IMR-90 (cell line): Measurements from ENCODE around the gene ERCC3. TPM values are rescaled to one million over a fixed set of nuclear protein-coding genes. Genes with fewer than 3 reads are reported as not detected.

ENCODE experiments used
- ATAC-seq: fragments of 200-7000 bp; cut with Tn5 transposase; 2 replicates; pipeline ENCODE4 v1.9.1; 2020; ENCODE audit warnings: low read depth, mild to moderate bottlenecking, moderate library complexity
- BruUV-seq: library from RNA; stranded (reverse); fragments of 400-500 nt; replicated peaks from 2 replicates; lab custom pipeline; 2021; lab: Mats Ljungman, UMichigan
- CTCF ChIA-PET: fragments of 300-600 bp; formaldehyde crosslinking; extraction: SDS; loops from one replicate; lab custom pipeline; 2021; ENCODE audit warnings: antibody characterized with exemption; lab: Yijun Ruan, JAX
- POLR2A ChIA-PET: fragments of 300-600 bp; sonication (Branson Sonifier 250); formaldehyde crosslinking; loops from one replicate; lab custom pipeline; 2022; ENCODE audit warnings: antibody characterized with exemption; ENCODE audit not compliant: unreplicated experiment; lab: Charles Lee
- DNase-seq: peaks from one replicate; pipeline ENCODE4 v3.0.0; 2013
- H2AFZ ChIP-seq: replicated peaks from 2 replicates; pipeline ENCODE3; 2013; ENCODE audit warnings: low read length, mild to moderate bottlenecking; ENCODE audit not compliant: poor library complexity
- H2AK5ac ChIP-seq: 2 replicates; pipeline ENCODE4 v1.6.1; 2013; ENCODE audit warnings: low read depth, low read length, inconsistent platforms
- H2AK9ac ChIP-seq: replicated peaks from 2 replicates; pipeline ENCODE3; 2013; ENCODE audit warnings: mild to moderate bottlenecking, low read depth, low read length, moderate library complexity; ENCODE audit not compliant: poor library complexity
- H2BK120ac ChIP-seq: 2 replicates; pipeline ENCODE4 v1.6.1; 2013; ENCODE audit warnings: low read depth, low read length, inconsistent platforms
- H2BK15ac ChIP-seq: 3 replicates; pipeline ENCODE4 v1.6.1; 2013; ENCODE audit warnings: low read depth, low read length, inconsistent platforms
- H2BK20ac ChIP-seq: 2 replicates; pipeline ENCODE4 v1.6.1; 2013; ENCODE audit warnings: low read depth, mild to moderate bottlenecking, inconsistent platforms, low read length, moderate library complexity
- H2BK5ac ChIP-seq: 2 replicates; pipeline ENCODE4 v1.6.1; 2013; ENCODE audit warnings: mild to moderate bottlenecking, low read depth, low read length, inconsistent platforms; ENCODE audit not compliant: poor library complexity, severe bottlenecking
- H3K14ac ChIP-seq: replicated peaks from 2 replicates; pipeline ENCODE4 v1.6.1; 2013; ENCODE audit warnings: low read depth, low read length, inconsistent platforms
- H3K18ac ChIP-seq: 2 replicates; pipeline ENCODE4 v1.6.1; 2013; ENCODE audit warnings: low read depth, low read length, control low read depth
- H3K23ac ChIP-seq: 2 replicates; pipeline ENCODE4 v1.6.1; 2013; ENCODE audit warnings: low read depth, low read length, inconsistent platforms
- H3K27ac ChIP-seq: 2 replicates; pipeline ENCODE4 v1.5.1; 2013; ENCODE audit warnings: mild to moderate bottlenecking, control low read depth, low read length; ENCODE audit not compliant: insufficient read depth
- H3K27me3 ChIP-seq: 2 replicates; pipeline ENCODE4 v1.6.1; 2013; ENCODE audit warnings: low read length; ENCODE audit not compliant: control insufficient read depth, insufficient read depth
- H3K36me3 ChIP-seq: 2 replicates; pipeline ENCODE4 v1.6.1; 2013; ENCODE audit warnings: low read length, mixed read lengths; ENCODE audit not compliant: control insufficient read depth, insufficient read depth
- H3K4ac ChIP-seq: 2 replicates; pipeline ENCODE4 v1.6.1; 2013; ENCODE audit warnings: low read depth, low read length, inconsistent platforms
- H3K4me1 ChIP-seq: 2 replicates; pipeline ENCODE4 v1.6.1; 2013; ENCODE audit warnings: low read length, mixed read lengths; ENCODE audit not compliant: control insufficient read depth, insufficient read depth
- H3K4me2 ChIP-seq: 2 replicates; pipeline ENCODE4 v1.6.1; 2013; ENCODE audit warnings: low read depth, mild to moderate bottlenecking, control low read depth, low read length, moderate library complexity
- H3K4me3 ChIP-seq: 2 replicates; pipeline ENCODE4 v1.5.1; 2013; ENCODE audit warnings: low read depth, mild to moderate bottlenecking, control low read depth, low read length, moderate library complexity; ENCODE audit not compliant: insufficient read depth
- H3K56ac ChIP-seq: 2 replicates; pipeline ENCODE4 v1.6.1; 2013; ENCODE audit warnings: low read length, inconsistent platforms; ENCODE audit not compliant: insufficient read depth; ENCODE audit errors: extremely low read depth
- H3K79me1 ChIP-seq, 2 experiments: 2 replicates each; pipeline ENCODE4 v1.6.1; 2013; ENCODE audit warnings: low read length in 2 of 2, inconsistent platforms in 1 of 2, low read depth in 1 of 2
- H3K9ac ChIP-seq: 2 replicates; pipeline ENCODE4 v1.6.1; 2013; ENCODE audit warnings: low read depth, low read length, control low read depth
- H3K9me1 ChIP-seq: 2 replicates; pipeline ENCODE4 v1.6.1; 2013; ENCODE audit warnings: low read length, inconsistent platforms; ENCODE audit not compliant: insufficient read depth
- H3K9me3 ChIP-seq: 2 replicates; pipeline ENCODE4 v1.6.1; 2013; ENCODE audit warnings: low read length; ENCODE audit not compliant: control insufficient read depth, insufficient read depth
- H4K20me1 ChIP-seq: 2 replicates; pipeline ENCODE4 v1.6.1; 2013; ENCODE audit warnings: low read length, inconsistent platforms; ENCODE audit not compliant: insufficient read depth
- H4K5ac ChIP-seq: 2 replicates; pipeline ENCODE4 v1.6.1; 2013; ENCODE audit warnings: mild to moderate bottlenecking, low read depth, low read length, control low read depth
- H4K8ac ChIP-seq, 2 experiments: 2 replicates each; pipeline ENCODE4 v1.6.1; 2013; ENCODE audit warnings: low read depth in 2 of 2, low read length in 2 of 2, control low read depth in 1 of 2, inconsistent platforms in 1 of 2
- H4K91ac ChIP-seq: 2 replicates; pipeline ENCODE4 v1.6.1; 2013; ENCODE audit warnings: low read depth, low read length, inconsistent platforms; ENCODE audit not compliant: insufficient read depth
- CEBPB ChIP-seq: IDR thresholded peaks from 2 replicates; pipeline ENCODE4 v1.6.1; 2012; ENCODE audit warnings: low read depth, low read length, improper control_type of control experiment
- CHD1 ChIP-seq: IDR thresholded peaks from 2 replicates; pipeline ENCODE4 v1.6.1; 2012; ENCODE audit warnings: low read depth, low read length, improper control_type of control experiment
- MAFK ChIP-seq: IDR thresholded peaks from 2 replicates; pipeline ENCODE4 v1.6.1; 2012; ENCODE audit warnings: low read depth, low read length, improper control_type of control experiment
- MAZ ChIP-seq: IDR thresholded peaks from 2 replicates; pipeline ENCODE4 v1.6.1; 2012; ENCODE audit warnings: low read depth, mild to moderate bottlenecking, low read length, improper control_type of control experiment, moderate library complexity, borderline replicate concordance
- NFE2L2 ChIP-seq: fragments of 150-350 bp; IDR thresholded peaks from 2 replicates; pipeline ENCODE4 v1.6.1; 2016; ENCODE audit warnings: low read depth, mild to moderate bottlenecking, low read length
- RAD21 ChIP-seq: IDR thresholded peaks from 2 replicates; pipeline ENCODE4 v1.6.1; 2012; ENCODE audit warnings: low read length, improper control_type of control experiment
- WGBS, 2 experiments: methylation state at CpG; one replicate each; pipeline versions ENCODE4 v1.1.5 to v1.1.7; 2013; ENCODE audit warnings: missing lambda C conversion rate in 2 of 2; ENCODE audit not compliant: insufficient read length in 1 of 2; ENCODE audit errors: extremely low coverage in 2 of 2; 5-methylcytosine and 5-hydroxymethylcytosine counted together
- dilution Hi-C: fragments of 300-500 bp; cut with HindIII; formaldehyde crosslinking; loops from one replicate; pipeline ENCODE4 v1.14.3; 2018; ENCODE audit warnings: low sequenced_read_pairs; ENCODE audit not compliant: unreplicated experiment
- in situ Hi-C: fragments of 300-500 bp; cut with MboI; formaldehyde crosslinking; loops from 3 replicates; pipeline ENCODE4 v1.14.3; 2019; ENCODE audit warnings: low sequenced_read_pairs, inconsistent platforms, mixed read lengths
- intact Hi-C: fragments of 100-400 bp; cut with micrococcal nuclease; formaldehyde crosslinking; loops from 2 replicates; pipeline ENCODE4 v1.10.0; 2022
- polyA plus RNA-seq, 3 experiments: library from polyadenylated mRNA; depleted of rRNA; stranded (reverse); fragments of >200 nt; gene quantifications; 2 replicates each; pipeline ENCODE4 v1.2.3, GENCODE V29; 2012; ENCODE audit warnings: low replicate concordance in 1 of 3
- total RNA-seq: library from RNA; depleted of rRNA; stranded (reverse); fragments of >200 nt; gene quantifications from 2 replicates; pipeline ENCODE4 v1.2.3, GENCODE V29; 2012
- TF ChIP-seq, protein P1 (sequence below): fragments of 150-350 bp; IDR thresholded peaks from 2 replicates; pipeline ENCODE4 v1.6.1; 2016; ENCODE audit warnings: low read depth, mild to moderate bottlenecking, low read length, moderate library complexity, borderline replicate concordance
- TF ChIP-seq, protein P2 (sequence below): conservative IDR thresholded peaks from 2 replicates; pipeline ENCODE4 v1.5.1; 2012; ENCODE audit warnings: mild to moderate bottlenecking, low read depth, low read length, improper control_type of control experiment
- TF ChIP-seq, protein P3 (sequence below): fragments of 150-350 bp; IDR thresholded peaks from 2 replicates; pipeline ENCODE4 v1.6.1; 2017; ENCODE audit warnings: mild to moderate bottlenecking, antibody characterized with exemption, low read length, low read depth

The ERCC3 gene
- total and polyA plus RNA-seq, 2 of the 4 experiments (the other 2 are of a cell fraction), result 43.2 to 52.0 TPM

DNA sequence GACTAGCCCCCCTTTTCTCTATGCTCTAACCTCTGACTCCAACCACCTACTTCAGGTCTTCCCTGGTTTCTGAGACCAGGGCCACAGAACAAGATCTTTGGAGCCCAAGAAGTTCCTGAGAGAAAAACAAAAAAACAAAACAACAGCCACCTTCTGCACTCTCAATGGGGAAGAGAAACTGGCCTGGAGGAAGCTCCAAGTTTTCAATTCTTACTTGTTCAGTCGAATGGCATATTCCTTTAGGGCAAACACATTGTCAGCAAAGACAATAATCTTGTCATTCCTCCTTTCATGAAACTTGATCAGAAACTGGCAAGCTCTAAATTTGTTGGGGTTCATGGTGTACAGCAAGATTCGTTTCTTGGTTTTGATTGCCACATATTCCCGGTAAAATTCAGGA lies 15.0 kb downstream of the ERCC3 start:
- Histone ChIP-seq H2AFZ (no peak overlapping the region), H3K79me1 (peaks cover 37 to 50% of the 10 kb centered on the region in 2 experiments), H3K4ac (no peak overlapping the region), H3K14ac (no peak overlapping the region), H3K56ac (no peak overlapping the region), H3K36me3 (peaks cover 59% of the 10 kb centered on the region), H3K9ac (no peak overlapping the region), H3K18ac (no peak overlapping the region), H4K91ac (no peak overlapping the region), H2BK20ac (no peak overlapping the region), H3K4me3 (no peak overlapping the region), H4K20me1 (peaks cover 20% of the 10 kb centered on the region), H2BK15ac (no peak overlapping the region), H3K9me3 (no peaks in the 10 kb centered on the region), H3K27me3 (no peaks in the 10 kb centered on the region), H2BK120ac (no peak overlapping the region), H2AK5ac (no peak overlapping the region), H3K4me2 (no peak overlapping the region), H3K27ac (no peak overlapping the region), H3K4me1 (no peaks in the 10 kb centered on the region), H3K23ac (no peak overlapping the region), H3K9me1 (peaks cover 9% of the 10 kb centered on the region), H4K8ac (no peak overlapping the region), H2AK9ac (no peak overlapping the region), H2BK5ac (no peak overlapping the region), H4K5ac (no peak overlapping the region)
- BruUV-seq, result no TSS peak
- in situ Hi-C loops, result loop anchor here (25.0 kb wide), 1 partner anchor 708 kb away; no protein-coding TSS in a partner anchor
- TF ChIP-seq, protein P1, sequence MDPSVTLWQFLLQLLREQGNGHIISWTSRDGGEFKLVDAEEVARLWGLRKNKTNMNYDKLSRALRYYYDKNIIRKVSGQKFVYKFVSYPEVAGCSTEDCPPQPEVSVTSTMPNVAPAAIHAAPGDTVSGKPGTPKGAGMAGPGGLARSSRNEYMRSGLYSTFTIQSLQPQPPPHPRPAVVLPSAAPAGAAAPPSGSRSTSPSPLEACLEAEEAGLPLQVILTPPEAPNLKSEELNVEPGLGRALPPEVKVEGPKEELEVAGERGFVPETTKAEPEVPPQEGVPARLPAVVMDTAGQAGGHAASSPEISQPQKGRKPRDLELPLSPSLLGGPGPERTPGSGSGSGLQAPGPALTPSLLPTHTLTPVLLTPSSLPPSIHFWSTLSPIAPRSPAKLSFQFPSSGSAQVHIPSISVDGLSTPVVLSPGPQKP, result no peak
- TF ChIP-seq MAZ (no peak), CEBPB (no peak), NFE2L2 (no peak), CHD1 (no peak), RAD21 (no peak), MAFK (no peak)
- TF ChIP-seq, protein P2, sequence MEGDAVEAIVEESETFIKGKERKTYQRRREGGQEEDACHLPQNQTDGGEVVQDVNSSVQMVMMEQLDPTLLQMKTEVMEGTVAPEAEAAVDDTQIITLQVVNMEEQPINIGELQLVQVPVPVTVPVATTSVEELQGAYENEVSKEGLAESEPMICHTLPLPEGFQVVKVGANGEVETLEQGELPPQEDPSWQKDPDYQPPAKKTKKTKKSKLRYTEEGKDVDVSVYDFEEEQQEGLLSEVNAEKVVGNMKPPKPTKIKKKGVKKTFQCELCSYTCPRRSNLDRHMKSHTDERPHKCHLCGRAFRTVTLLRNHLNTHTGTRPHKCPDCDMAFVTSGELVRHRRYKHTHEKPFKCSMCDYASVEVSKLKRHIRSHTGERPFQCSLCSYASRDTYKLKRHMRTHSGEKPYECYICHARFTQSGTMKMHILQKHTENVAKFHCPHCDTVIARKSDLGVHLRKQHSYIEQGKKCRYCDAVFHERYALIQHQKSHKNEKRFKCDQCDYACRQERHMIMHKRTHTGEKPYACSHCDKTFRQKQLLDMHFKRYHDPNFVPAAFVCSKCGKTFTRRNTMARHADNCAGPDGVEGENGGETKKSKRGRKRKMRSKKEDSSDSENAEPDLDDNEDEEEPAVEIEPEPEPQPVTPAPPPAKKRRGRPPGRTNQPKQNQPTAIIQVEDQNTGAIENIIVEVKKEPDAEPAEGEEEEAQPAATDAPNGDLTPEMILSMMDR, result no peak
- TF ChIP-seq, protein P3, sequence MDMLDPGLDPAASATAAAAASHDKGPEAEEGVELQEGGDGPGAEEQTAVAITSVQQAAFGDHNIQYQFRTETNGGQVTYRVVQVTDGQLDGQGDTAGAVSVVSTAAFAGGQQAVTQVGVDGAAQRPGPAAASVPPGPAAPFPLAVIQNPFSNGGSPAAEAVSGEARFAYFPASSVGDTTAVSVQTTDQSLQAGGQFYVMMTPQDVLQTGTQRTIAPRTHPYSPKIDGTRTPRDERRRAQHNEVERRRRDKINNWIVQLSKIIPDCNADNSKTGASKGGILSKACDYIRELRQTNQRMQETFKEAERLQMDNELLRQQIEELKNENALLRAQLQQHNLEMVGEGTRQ, result no peak
- intact Hi-C loops, result no loop called here
- POLR2A ChIA-PET, result no interaction called here
- ATAC-seq (no peak), DNase-seq (no peak)
- CTCF ChIA-PET, result no interaction called here
- dilution Hi-C loops, result no loop called here
- 92% methylated on average over 2 of the region's 3 CpGs; no CpG with 5 or more reads in 1 of the 2 experiments for WGBS, 2 experiments
